Activated CD4-positive, alpha-beta memory T cell treated with anti-CD3 and anti-CD28 coated beads for 36 hours (primary cell): ENCODE results near the gene SHISA6. TPM values are rescaled to one million over a fixed set of nuclear protein-coding genes. Genes with fewer than 3 reads are reported as not detected.

Experiments used
- CTCF ChIA-PET: fragments of 350-600 bp; sonication (Branson Sonifier 250); formaldehyde crosslinking; loops from one replicate; lab custom pipeline; 2021; ENCODE audit warnings: antibody characterized with exemption, inconsistent platforms; lab: Charles Lee
- POLR2A ChIA-PET: fragments of 350-600 bp; sonication (Branson Sonifier 250); formaldehyde crosslinking; loops from one replicate; lab custom pipeline; 2021; ENCODE audit warnings: antibody characterized with exemption; lab: Charles Lee
- DNase-seq: peaks from one replicate; pipeline ENCODE4 v3.0.0-alpha.2; 2020
- H3K27ac Mint-ChIP-seq: one replicate; pipeline ENCODE4 v1.8.0; 2021; ENCODE audit warnings: mixed read lengths
- H3K27me3 Mint-ChIP-seq: one replicate; pipeline ENCODE4 v1.8.0; 2021; ENCODE audit warnings: mixed read lengths
- H3K36me3 Mint-ChIP-seq: one replicate; pipeline ENCODE4 v1.8.0; 2021; ENCODE audit warnings: mixed read lengths
- H3K4me1 Mint-ChIP-seq: one replicate; pipeline ENCODE4 v1.8.0; 2021; ENCODE audit warnings: low read depth, mixed read lengths
- H3K4me3 Mint-ChIP-seq: one replicate; pipeline ENCODE4 v1.8.0; 2021; ENCODE audit warnings: mild to moderate bottlenecking, mixed read lengths
- H3K9me3 Mint-ChIP-seq: one replicate; pipeline ENCODE4 v1.8.0; 2021; ENCODE audit warnings: mixed read lengths
- intact Hi-C: fragments of 100-400 bp; cut with micrococcal nuclease; formaldehyde crosslinking; loops from one replicate; pipeline ENCODE4 v1.15.1; 2023
- total RNA-seq, 2 experiments: library from RNA; stranded (reverse); gene quantifications; one replicate each; pipeline ENCODE4 v1.2.3, GENCODE V29; 2021

Gene SHISA6
- total RNA-seq, 2 experiments from 2014 or later: not detected

DNA sequence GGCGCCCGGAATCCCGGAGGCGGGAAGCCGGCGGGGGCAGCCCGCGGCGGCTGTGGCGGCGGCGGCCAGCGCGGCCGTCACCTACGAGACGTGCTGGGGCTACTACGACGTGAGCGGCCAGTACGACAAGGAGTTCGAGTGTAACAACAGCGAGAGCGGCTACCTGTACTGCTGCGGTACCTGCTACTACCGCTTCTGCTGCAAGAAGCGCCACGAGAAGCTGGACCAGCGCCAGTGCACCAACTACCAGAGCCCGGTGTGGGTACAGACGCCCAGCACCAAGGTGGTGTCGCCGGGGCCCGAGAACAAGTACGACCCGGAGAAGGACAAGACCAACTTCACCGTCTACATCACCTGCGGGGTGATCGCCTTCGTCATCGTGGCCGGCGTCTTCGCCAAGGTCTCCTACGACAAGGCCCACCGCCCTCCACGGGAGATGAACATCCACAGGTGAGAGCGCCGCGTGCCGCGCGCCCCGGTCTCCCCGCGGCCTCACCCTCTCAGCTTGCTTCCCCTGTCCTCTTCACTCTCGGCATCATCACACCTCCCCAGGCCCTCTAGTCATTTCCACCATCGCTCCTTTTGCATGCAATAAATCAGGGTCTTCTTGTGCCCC is 706 bp downstream of the SHISA6 start:
- POLR2A ChIA-PET: no interaction called here
- DNase-seq: no peak
- Mint-ChIP-seq H3K27ac (no peak overlapping the region), H3K27me3 (peaks cover 35% of the 10 kb centered on the region), H3K4me1 (no peaks in the 10 kb centered on the region), H3K4me3 (no peak overlapping the region), H3K36me3 (peaks cover 4% of the 10 kb centered on the region), H3K9me3 (no peaks in the 10 kb centered on the region)
- CTCF ChIA-PET: no interaction called here
- intact Hi-C loops: no loop called here

DNA sequence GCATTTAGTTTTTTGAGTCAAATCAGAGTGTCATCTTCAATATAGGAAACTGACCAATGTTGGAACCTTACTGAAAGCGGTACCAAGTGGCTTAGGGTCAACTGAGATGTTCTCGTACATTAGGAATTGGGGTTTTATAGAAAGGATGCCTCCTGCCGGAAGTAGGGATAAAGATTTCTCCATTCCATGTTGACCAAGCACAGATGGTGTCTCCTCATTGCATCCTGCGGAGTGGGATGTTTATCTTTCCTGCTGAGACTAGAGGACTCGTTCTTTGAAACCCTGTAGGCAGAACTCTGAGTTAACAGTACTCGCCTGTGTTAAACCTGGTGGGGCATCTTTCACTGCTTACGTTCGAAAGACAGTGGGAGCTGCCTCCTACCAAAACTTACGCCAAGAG is 1.4 kb downstream of the SHISA6 start:
- peaks cover 35% of the 10 kb centered on the region for H3K27me3 Mint-ChIP-seq
- H3K9me3 Mint-ChIP-seq: no peaks in the 10 kb centered on the region
- DNase-seq: no peak
- no peak overlapping the region for H3K4me3 Mint-ChIP-seq
- H3K36me3 Mint-ChIP-seq: peaks cover 4% of the 10 kb centered on the region
- ChIA-PET CTCF (no interaction called here), POLR2A (no interaction called here)
- H3K4me1 Mint-ChIP-seq: no peaks in the 10 kb centered on the region
- H3K27ac Mint-ChIP-seq: no peak overlapping the region
- intact Hi-C loops: no loop called here

DNA sequence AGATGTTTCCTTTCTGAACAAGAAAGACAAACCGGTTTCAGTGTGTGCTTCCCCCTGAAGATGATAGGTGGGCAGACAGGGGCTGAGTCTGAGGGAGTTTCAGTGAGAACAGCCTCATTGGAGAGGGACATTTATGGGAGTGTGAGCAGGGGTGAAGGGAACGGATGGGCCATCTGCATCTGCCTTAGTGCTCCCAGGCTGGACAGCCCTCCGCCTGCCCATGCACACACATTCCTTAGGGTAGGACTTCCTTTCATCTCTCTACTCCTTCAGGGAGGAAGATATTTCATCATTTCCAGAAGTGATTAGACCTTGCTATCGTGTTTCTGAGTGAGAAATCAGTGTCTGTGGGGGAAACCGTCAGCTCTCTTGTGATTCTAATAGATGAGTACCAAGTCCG is 3.8 kb downstream of the SHISA6 start:
- ChIA-PET CTCF (no interaction called here), POLR2A (no interaction called here)
- Mint-ChIP-seq H3K9me3 (no peaks in the 10 kb centered on the region), H3K36me3 (peaks cover 4% of the 10 kb centered on the region), H3K27ac (no peak overlapping the region), H3K4me3 (no peak overlapping the region), H3K27me3 (peaks cover 30% of the 10 kb centered on the region), H3K4me1 (no peaks in the 10 kb centered on the region)
- intact Hi-C loops: no loop called here
- DNase-seq: no peak

DNA sequence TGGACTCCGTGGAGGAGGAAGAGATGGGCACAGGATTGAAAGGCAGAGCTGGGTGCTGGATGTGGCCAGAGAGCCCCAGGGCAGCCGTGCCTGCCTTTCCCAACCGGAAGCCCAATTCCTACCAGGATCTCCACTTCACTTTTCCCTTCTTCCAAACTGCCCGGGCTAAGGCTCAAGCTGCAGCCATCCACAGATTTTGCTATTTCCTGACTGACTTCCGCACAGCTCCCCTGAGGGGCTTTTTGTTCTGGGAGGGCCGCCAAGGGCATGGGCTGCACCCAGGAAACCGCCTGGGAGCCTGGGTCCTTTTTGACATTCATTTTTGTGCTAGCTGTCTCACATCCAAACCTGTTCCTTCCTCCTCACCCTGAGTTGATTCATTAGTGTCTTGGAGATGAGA is 4.2 kb downstream of the SHISA6 start:
- Mint-ChIP-seq H3K27ac (no peak overlapping the region), H3K36me3 (peaks cover 4% of the 10 kb centered on the region), H3K4me3 (no peak overlapping the region), H3K4me1 (no peaks in the 10 kb centered on the region), H3K27me3 (peaks cover 28% of the 10 kb centered on the region), H3K9me3 (no peaks in the 10 kb centered on the region)
- ChIA-PET CTCF (no interaction called here), POLR2A (no interaction called here)
- intact Hi-C loops: no loop called here
- DNase-seq: no peak

DNA sequence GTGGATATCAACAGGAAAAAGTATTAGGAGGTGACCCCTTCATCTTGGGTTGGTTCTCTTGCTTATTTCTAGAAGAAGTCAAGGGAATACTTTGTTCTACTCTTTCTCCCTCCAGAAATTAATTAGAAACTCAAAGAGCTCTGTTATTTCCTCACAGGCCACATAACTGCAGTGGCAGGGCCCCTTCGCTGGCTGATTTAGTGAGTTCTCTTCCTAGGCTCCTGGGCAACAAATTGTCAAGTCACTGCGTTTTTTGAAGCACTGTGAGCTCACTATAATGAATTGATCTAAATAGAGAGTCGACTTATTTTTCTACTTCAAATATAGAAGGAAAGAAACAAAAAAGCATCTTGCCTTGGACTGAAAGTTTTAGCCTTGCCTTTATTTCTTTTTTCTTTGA is 4.8 kb downstream of the SHISA6 start:
- Mint-ChIP-seq H3K27me3 (peaks cover 28% of the 10 kb centered on the region), H3K9me3 (no peaks in the 10 kb centered on the region), H3K4me1 (no peaks in the 10 kb centered on the region), H3K4me3 (no peak overlapping the region), H3K27ac (no peak overlapping the region), H3K36me3 (peaks cover 4% of the 10 kb centered on the region)
- no peak for DNase-seq
- CTCF ChIA-PET: no interaction called here
- intact Hi-C loops: no loop called here
- POLR2A ChIA-PET: no interaction called here

DNA sequence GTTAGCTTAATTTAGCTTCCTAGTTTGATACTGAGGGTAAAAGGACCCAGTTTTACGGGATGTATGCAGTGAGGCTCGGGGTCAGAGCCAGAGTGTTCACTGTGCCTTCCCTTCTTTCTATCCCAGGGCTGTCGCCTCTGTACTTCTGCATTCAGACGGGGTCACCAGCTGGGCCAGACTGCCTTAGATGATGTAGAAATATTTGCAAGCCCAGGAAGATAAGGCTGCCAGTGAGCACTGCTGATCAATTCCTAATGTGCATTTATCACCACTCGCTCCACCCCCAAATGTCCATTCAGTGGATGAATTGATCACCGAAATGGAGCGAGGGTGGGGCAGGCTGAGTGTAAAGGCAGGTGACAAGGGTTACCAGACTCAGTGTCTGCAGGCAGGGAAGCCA is 9.1 kb downstream of the SHISA6 start:
- Mint-ChIP-seq H3K9me3 (no peaks in the 10 kb centered on the region), H3K4me1 (no peaks in the 10 kb centered on the region), H3K27ac (no peak overlapping the region), H3K4me3 (no peak overlapping the region), H3K27me3 (peaks cover 3% of the 10 kb centered on the region), H3K36me3 (no peaks in the 10 kb centered on the region)
- DNase-seq: no peak
- intact Hi-C loops: no loop called here
- ChIA-PET POLR2A (no interaction called here), CTCF (no interaction called here)

DNA sequence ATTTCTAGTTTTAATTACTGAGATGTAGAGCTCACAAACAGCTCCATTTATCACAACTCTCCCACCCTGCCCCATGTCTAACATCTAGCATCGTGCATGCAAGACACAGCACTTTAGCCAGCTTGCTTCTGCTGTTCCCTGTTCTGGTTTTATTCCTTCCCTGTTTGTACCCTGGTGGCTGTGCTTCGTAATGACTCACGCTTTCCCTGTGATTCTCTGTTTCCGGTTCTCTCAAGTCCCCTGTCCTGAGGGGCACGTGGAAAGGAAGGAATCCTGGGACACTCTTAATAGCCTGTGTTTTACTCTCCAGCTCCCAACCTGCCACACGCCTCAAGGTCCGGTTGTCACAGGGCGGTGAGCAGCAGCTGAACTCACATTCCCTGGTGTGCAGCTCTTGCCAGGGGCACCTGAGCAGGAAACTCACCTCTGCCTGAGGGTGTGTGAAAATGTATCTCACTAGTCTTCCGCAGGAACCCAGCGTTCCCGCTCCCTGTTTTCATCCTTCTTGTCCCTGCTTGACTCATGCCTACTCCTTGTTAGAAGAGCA is 10.6 kb downstream of the SHISA6 start:
- Mint-ChIP-seq H3K4me3 (no peak overlapping the region), H3K36me3 (no peaks in the 10 kb centered on the region), H3K27ac (no peak overlapping the region), H3K27me3 (no peaks in the 10 kb centered on the region), H3K4me1 (no peaks in the 10 kb centered on the region), H3K9me3 (no peaks in the 10 kb centered on the region)
- ChIA-PET POLR2A (no interaction called here), CTCF (no interaction called here)
- no peak for DNase-seq
- intact Hi-C loops: no loop called here

DNA sequence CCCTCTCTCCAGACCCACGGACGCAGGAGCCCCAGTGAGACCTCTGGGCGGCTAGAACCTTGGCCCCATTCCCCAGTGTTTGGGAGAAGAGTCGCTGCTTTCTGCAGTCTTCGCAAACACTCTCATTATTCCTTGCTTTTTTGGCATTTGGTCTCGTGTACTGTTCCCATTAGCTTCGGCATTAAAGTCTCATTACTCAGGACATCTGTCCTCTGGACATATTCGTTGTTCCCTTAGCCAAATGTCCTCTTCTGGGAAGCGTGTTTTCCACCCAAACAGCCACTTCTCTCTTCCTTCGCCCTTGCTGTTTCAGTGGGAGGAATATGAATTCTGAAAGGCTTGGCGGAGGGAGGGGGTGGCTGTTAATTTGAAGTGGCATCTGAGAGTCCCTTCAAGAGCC is 11.1 kb downstream of the SHISA6 start:
- Mint-ChIP-seq H3K27me3 (no peaks in the 10 kb centered on the region), H3K9me3 (no peaks in the 10 kb centered on the region), H3K36me3 (no peaks in the 10 kb centered on the region), H3K27ac (no peak overlapping the region), H3K4me3 (no peak overlapping the region), H3K4me1 (no peaks in the 10 kb centered on the region)
- CTCF ChIA-PET: no interaction called here
- DNase-seq: no peak
- intact Hi-C loops: no loop called here
- POLR2A ChIA-PET: no interaction called here

DNA sequence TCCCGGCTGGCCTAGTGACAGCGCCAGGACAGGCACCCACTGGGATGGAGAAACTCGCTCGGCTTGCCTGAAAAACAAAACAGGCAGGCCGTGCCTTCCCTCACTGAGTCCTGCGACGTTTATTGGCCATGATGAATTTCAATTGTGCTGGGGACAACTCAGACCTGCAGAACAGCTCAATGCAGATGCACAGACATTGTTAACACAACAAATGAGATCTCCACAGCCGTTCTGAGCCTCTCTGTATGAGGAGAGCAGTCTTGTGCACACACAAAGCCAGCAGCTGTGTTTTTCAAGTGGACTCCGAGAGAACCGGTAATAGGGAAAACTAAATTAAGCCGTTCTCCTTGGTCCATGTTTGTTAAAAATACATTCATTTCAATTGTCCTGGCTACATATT is 15.9 kb downstream of the SHISA6 start:
- H3K4me1 Mint-ChIP-seq: no peaks in the 10 kb centered on the region
- H3K4me3 Mint-ChIP-seq: no peak overlapping the region
- intact Hi-C loops: no loop called here
- no peaks in the 10 kb centered on the region for H3K36me3 Mint-ChIP-seq
- H3K27me3 Mint-ChIP-seq: no peaks in the 10 kb centered on the region
- POLR2A ChIA-PET: no interaction called here
- CTCF ChIA-PET: no interaction called here
- H3K27ac Mint-ChIP-seq: no peak overlapping the region
- no peak for DNase-seq
- H3K9me3 Mint-ChIP-seq: no peaks in the 10 kb centered on the region

DNA sequence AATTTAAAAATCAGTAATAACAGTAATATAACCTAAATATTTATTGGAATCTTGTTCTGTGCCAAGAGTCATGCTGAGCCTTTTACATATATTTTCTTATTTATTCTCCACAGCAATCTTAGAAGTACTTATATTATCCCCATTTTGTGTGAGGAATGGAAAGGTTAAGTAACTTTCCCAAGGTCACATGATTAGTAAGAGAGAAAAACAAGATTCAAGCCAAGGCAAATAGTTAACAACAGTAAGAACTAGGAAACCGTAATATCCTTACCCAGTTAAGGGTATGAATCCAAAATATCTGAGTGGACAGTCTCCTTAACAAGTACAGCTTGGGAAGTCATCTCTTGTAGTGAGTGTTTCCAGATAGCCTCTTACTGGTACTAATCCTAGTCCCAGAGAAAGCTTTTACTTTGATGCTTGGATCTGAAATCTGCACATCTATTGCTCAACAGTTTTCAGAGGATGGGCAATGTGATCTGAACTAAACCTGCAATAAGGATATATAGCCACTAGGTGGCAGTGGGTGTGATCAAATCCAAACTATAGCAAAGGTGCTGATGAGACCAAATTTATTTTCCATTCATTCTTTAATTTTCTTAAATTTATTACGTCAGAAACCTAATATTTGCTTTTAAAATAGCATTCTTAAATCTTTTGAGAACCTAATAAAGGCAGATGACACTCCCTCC is 23.3 kb downstream of the SHISA6 start:
- Mint-ChIP-seq H3K36me3 (no peaks in the 10 kb centered on the region), H3K27me3 (no peaks in the 10 kb centered on the region), H3K27ac (no peak overlapping the region), H3K4me3 (no peak overlapping the region), H3K9me3 (peaks cover 24% of the 10 kb centered on the region), H3K4me1 (no peaks in the 10 kb centered on the region)
- intact Hi-C loops: no loop called here
- CTCF ChIA-PET: interaction anchor here (0.9 kb wide), 1 partner anchor 37 kb away, joined by 3 read pairs; no protein-coding TSS in a partner anchor
- DNase-seq: no peak
- POLR2A ChIA-PET: no interaction called here

DNA sequence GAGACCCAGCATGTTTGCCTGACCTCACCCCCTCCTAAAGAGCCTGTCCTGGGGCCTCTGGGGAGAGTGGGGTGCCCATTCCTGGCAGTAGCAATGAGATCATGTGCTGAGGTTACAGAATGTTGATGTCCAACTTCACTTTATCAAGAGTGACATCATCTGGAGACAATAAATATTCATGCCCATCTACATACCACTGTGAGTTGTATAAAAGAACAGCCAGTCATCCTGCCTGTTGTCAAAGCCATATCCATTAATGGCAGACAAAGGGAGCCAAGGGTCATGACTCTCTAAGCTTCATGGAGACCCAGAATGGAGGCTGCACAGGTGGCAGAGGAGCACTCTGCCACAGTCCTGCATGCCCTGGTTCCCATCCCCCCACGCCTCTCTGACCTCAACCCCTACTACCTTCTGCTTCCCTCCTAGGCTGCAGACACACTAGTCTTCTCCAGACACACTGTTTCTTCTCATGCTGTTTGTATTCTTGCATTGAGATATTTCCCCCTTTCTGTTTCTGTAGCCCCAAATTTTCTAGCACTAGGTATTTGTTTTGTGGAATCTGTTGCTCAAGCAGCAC is 27.1 kb downstream of the SHISA6 start:
- Mint-ChIP-seq H3K4me3 (no peak overlapping the region), H3K27me3 (no peaks in the 10 kb centered on the region), H3K4me1 (no peaks in the 10 kb centered on the region), H3K27ac (no peak overlapping the region), H3K36me3 (no peaks in the 10 kb centered on the region), H3K9me3 (peaks cover 24% of the 10 kb centered on the region)
- intact Hi-C loops: no loop called here
- ChIA-PET CTCF (no interaction called here), POLR2A (no interaction called here)
- DNase-seq: no peak

DNA sequence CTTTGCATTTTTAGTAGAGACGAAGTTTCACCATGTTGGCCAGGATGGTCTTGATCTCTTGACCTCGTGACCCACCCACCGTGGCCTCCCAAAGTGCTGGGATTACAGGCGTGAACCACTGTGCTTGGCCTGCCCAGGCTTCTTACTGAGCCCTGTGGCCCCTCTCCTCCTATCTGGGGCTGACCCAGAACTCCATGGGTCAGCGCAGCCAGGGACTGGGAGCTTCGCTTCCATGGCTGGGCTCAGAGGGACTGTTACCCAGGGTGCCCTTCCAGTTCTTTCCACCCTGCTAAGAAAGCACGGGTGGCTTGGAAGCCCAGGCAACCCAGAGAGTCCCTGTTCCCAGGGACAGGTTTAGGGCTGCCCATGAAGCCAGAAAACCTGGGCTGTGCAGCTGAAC is 28.2 kb downstream of the SHISA6 start:
- intact Hi-C loops: no loop called here
- Mint-ChIP-seq H3K9me3 (peaks cover 13% of the 10 kb centered on the region), H3K27me3 (no peaks in the 10 kb centered on the region), H3K4me1 (no peaks in the 10 kb centered on the region), H3K36me3 (no peaks in the 10 kb centered on the region), H3K27ac (no peak overlapping the region), H3K4me3 (no peak overlapping the region)
- DNase-seq: no peak
- ChIA-PET CTCF (interaction anchor here (0.6 kb wide), 1 partner anchor 28 kb away, joined by 3 read pairs; no protein-coding TSS in a partner anchor), POLR2A (no interaction called here)
